Liver (tissue), 3 donors: Measurements from ENCODE around the gene USH1G.

Experiments
- EGR1 ChIP-seq, 2 donors: IDR thresholded peaks; 2 replicates each; pipeline ENCODE4 v1.6.1; 2016 to 2018; ENCODE audit warnings: antibody characterized with exemption in 2 of 2, low read depth in 2 of 2
- JUND ChIP-seq, 2 donors: IDR thresholded peaks; 2 replicates each; pipeline ENCODE4 v1.6.1; 2016; ENCODE audit warnings: antibody characterized with exemption in 2 of 2
- NR2F2 ChIP-seq: IDR thresholded peaks from 2 replicates; pipeline ENCODE4 v1.6.1; 2016; ENCODE audit warnings: antibody characterized with exemption
- RAD21 ChIP-seq, 2 donors: IDR thresholded peaks; 2 replicates each; pipeline ENCODE4 v1.6.1; 2016; ENCODE audit warnings: antibody characterized with exemption in 2 of 2, mild to moderate bottlenecking in 2 of 2
- SP1 ChIP-seq: IDR thresholded peaks from 2 replicates; pipeline ENCODE4 v1.6.1; 2018; ENCODE audit warnings: antibody characterized with exemption, mild to moderate bottlenecking
- TAF1 ChIP-seq: conservative IDR thresholded peaks from 2 replicates; pipeline ENCODE4 v1.6.1; 2016; ENCODE audit warnings: antibody characterized with exemption, mild to moderate bottlenecking
- YY1 ChIP-seq: IDR thresholded peaks from 2 replicates; pipeline ENCODE4 v1.6.1; 2016; ENCODE audit warnings: antibody characterized with exemption, mild to moderate bottlenecking
- TF ChIP-seq, protein P1 (sequence below): fragments of 150-350 bp; IDR thresholded peaks from 2 replicates; pipeline ENCODE4 v1.5.1; 2017; ENCODE audit warnings: improper control_type of control experiment, low read depth, low read length; ENCODE audit not compliant: missing input control
- TF ChIP-seq, protein P2 (sequence below): IDR thresholded peaks from 2 replicates; pipeline ENCODE4 v1.6.1; 2016; ENCODE audit warnings: antibody characterized with exemption, mild to moderate bottlenecking
- donor health status: healthy.
- donor health status: healthy.

- TF ChIP-seq, protein P1, sequence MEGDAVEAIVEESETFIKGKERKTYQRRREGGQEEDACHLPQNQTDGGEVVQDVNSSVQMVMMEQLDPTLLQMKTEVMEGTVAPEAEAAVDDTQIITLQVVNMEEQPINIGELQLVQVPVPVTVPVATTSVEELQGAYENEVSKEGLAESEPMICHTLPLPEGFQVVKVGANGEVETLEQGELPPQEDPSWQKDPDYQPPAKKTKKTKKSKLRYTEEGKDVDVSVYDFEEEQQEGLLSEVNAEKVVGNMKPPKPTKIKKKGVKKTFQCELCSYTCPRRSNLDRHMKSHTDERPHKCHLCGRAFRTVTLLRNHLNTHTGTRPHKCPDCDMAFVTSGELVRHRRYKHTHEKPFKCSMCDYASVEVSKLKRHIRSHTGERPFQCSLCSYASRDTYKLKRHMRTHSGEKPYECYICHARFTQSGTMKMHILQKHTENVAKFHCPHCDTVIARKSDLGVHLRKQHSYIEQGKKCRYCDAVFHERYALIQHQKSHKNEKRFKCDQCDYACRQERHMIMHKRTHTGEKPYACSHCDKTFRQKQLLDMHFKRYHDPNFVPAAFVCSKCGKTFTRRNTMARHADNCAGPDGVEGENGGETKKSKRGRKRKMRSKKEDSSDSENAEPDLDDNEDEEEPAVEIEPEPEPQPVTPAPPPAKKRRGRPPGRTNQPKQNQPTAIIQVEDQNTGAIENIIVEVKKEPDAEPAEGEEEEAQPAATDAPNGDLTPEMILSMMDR: no peak
- TF ChIP-seq JUND (IDR thresholded peaks at IDR 0.05) (no peak), RAD21 (IDR thresholded peaks at IDR 0.05) (no peak), YY1 (no peak), NR2F2 (no peak), SP1 (no peak), EGR1 (IDR thresholded peaks at IDR 0.05; ENCODE audit: low read depth in 2 of 2) (no peak), TAF1 (no peak)
- TF ChIP-seq, protein P2, sequence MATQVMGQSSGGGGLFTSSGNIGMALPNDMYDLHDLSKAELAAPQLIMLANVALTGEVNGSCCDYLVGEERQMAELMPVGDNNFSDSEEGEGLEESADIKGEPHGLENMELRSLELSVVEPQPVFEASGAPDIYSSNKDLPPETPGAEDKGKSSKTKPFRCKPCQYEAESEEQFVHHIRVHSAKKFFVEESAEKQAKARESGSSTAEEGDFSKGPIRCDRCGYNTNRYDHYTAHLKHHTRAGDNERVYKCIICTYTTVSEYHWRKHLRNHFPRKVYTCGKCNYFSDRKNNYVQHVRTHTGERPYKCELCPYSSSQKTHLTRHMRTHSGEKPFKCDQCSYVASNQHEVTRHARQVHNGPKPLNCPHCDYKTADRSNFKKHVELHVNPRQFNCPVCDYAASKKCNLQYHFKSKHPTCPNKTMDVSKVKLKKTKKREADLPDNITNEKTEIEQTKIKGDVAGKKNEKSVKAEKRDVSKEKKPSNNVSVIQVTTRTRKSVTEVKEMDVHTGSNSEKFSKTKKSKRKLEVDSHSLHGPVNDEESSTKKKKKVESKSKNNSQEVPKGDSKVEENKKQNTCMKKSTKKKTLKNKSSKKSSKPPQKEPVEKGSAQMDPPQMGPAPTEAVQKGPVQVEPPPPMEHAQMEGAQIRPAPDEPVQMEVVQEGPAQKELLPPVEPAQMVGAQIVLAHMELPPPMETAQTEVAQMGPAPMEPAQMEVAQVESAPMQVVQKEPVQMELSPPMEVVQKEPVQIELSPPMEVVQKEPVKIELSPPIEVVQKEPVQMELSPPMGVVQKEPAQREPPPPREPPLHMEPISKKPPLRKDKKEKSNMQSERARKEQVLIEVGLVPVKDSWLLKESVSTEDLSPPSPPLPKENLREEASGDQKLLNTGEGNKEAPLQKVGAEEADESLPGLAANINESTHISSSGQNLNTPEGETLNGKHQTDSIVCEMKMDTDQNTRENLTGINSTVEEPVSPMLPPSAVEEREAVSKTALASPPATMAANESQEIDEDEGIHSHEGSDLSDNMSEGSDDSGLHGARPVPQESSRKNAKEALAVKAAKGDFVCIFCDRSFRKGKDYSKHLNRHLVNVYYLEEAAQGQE: no peak
These were observed 7.5 kb upstream of the USH1G start for GRCh38 chr17:74930535-74931036.
